Activated CD8-positive, alpha-beta T cell treated with anti-CD3 and anti-CD28 coated beads for 36 hours (primary cell): ENCODE data around the gene SIK2. TPM values are rescaled to one million over a fixed set of nuclear protein-coding genes. Genes with fewer than 3 reads are reported as not detected.

Source experiments
- ATAC-seq: fragments of 200-7000 bp; cut with Tn5 transposase; one replicate; pipeline ENCODE4 v1.10.0; 2021; ENCODE audit warnings: mild to moderate bottlenecking, moderate library complexity
- CTCF ChIA-PET: fragments of 350-600 bp; sonication (Branson Sonifier 250); formaldehyde crosslinking; loops from one replicate; lab custom pipeline; 2021; ENCODE audit warnings: antibody characterized with exemption; lab: Charles Lee
- POLR2A ChIA-PET: fragments of 350-600 bp; sonication (Branson Sonifier 250); formaldehyde crosslinking; loops from one replicate; lab custom pipeline; 2021; ENCODE audit warnings: antibody characterized with exemption; lab: Charles Lee
- DNase-seq: peaks from one replicate; pipeline ENCODE4 v3.0.0-alpha.2; 2020
- H3K27ac Mint-ChIP-seq: one replicate; pipeline ENCODE4 v1.8.0; 2021; ENCODE audit warnings: mild to moderate bottlenecking, mixed read lengths
- H3K27me3 Mint-ChIP-seq: one replicate; pipeline ENCODE4 v1.8.0; 2021; ENCODE audit warnings: mixed read lengths
- H3K36me3 Mint-ChIP-seq: one replicate; pipeline ENCODE4 v1.8.0; 2021; ENCODE audit warnings: low read depth, mixed read lengths
- H3K4me1 Mint-ChIP-seq: one replicate; pipeline ENCODE4 v1.8.0; 2021; ENCODE audit warnings: low read depth, mixed read lengths
- H3K4me3 Mint-ChIP-seq: one replicate; pipeline ENCODE4 v1.8.0; 2021; ENCODE audit warnings: mild to moderate bottlenecking, moderate library complexity, mixed read lengths
- H3K9me3 Mint-ChIP-seq: one replicate; pipeline ENCODE4 v1.8.0; 2021; ENCODE audit warnings: mixed read lengths
- CTCF ChIP-seq: fragments of 200-600 bp; IDR thresholded peaks from one replicate; pipeline ENCODE4 v1.8.0; 2022; ENCODE audit warnings: antibody characterized with exemption, mild to moderate bottlenecking
- intact Hi-C: fragments of 100-400 bp; cut with micrococcal nuclease; formaldehyde crosslinking; loops from one replicate; pipeline ENCODE4 v1.10.0; 2022
- total RNA-seq, 2 experiments: library from RNA; stranded (reverse); gene quantifications; one replicate each; pipeline ENCODE4 v1.2.3, GENCODE V29; 2021

SIK2 gene
- total RNA-seq, 2 experiments from 2014 or later, result 7.4 to 8.0 TPM

GRCh38 chr11:111735262-111736116 lies 133.2 kb downstream of the SIK2 start:
- Mint-ChIP-seq H3K27me3 (no peaks in the 10 kb centered on the region), H3K9me3 (no peaks in the 10 kb centered on the region), H3K4me1 (no peaks in the 10 kb centered on the region), H3K27ac (peak overlapping the region; percentile 33), H3K36me3 (peaks cover 11% of the 10 kb centered on the region), H3K4me3 (no peak overlapping the region)
- intact Hi-C loops, result no loop called here
- CTCF ChIA-PET, result interaction anchor here (1.3 kb wide), 1 partner anchor 379 kb away, joined by 3 read pairs; no protein-coding TSS in a partner anchor
- DNase-seq, result no peak
- POLR2A ChIA-PET, result interaction anchor here (1.4 to 2.3 kb wide), 2 partner anchors 12 to 30 kb away, joined by 3 to 11 read pairs; no protein-coding TSS in a partner anchor
- no peak for TF ChIP-seq CTCF
- no peak for ATAC-seq

DNA sequence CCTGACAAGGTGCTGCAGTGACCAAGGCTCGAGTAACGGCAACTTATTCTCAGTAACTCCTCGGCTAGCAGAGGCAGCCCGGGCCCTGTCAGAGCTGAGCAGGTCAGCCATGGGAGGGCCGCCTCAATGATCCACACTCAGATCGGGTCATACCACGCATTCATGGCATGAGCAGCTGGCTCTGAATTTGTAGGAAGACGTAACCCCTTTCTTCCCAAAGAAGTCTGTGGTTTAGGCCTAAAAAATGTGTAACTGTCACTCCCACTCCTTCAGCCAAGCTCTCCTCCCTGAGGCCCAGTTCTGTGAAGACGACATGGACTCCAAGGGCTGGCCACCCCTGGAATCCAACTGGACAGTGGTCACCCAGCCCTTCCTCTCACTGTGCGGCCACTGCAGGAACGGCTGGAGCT lies 133.9 kb downstream of the SIK2 start:
- Mint-ChIP-seq H3K4me1 (no peaks in the 10 kb centered on the region), H3K9me3 (no peaks in the 10 kb centered on the region), H3K36me3 (peaks cover 13% of the 10 kb centered on the region), H3K4me3 (no peak overlapping the region), H3K27ac (peak overlapping the region; percentile 33), H3K27me3 (no peaks in the 10 kb centered on the region)
- no peak for TF ChIP-seq CTCF
- intact Hi-C loops, result no loop called here
- ATAC-seq (no peak), DNase-seq (no peak)
- ChIA-PET CTCF (no interaction called here), POLR2A (interaction anchor here (1.2 to 1.3 kb wide), 2 partner anchors 11 to 58 kb away, joined by 3 read pairs; no protein-coding TSS in a partner anchor)

DNA sequence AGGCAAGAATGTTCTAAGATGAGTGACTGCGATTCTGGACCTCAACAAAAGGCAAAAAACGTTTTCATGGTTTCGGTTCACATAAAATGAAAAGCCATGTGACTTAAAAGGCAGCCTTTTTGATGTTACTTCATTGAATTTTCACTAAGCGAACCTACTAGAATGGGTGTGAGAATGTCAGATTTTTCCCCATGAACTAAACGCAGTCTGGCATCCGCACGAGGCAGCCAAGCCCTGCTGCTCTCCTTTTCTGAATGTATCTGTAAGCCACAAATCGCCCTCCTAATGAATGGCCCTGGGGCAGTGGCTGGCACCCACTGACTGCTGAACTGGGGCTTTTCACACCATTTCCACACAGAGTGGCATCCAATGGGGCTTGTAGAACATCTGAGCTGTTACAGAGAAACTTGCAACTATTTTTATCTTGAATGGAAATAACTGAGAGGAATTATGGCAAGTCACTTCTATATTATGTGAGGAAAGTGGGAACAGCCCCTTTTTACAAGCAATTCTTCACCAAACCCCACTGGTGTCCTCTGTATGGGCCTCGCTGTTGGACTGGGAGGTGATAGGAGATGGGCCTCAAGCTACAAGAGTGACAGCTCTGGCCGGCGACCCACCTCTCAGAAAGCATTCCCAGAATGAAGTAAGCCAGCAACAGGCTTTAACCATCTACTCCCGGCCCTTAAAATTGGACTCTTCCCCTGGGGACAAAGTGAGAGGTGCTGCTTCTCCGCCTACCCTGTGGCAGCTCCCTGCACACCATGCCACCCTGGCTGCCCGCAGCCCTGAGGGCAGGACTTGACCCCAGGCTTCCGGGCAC lies 134.6 kb downstream of the SIK2 start:
- ATAC-seq (no peak), DNase-seq (no peak)
- H3K36me3 Mint-ChIP-seq, result peaks cover 17% of the 10 kb centered on the region
- no peak overlapping the region for H3K4me3 Mint-ChIP-seq
- CTCF ChIA-PET, result no interaction called here
- H3K9me3 Mint-ChIP-seq, result no peaks in the 10 kb centered on the region
- TF ChIP-seq CTCF, result no peak
- no peaks in the 10 kb centered on the region for H3K27me3 Mint-ChIP-seq
- no peak overlapping the region for H3K27ac Mint-ChIP-seq
- no peaks in the 10 kb centered on the region for H3K4me1 Mint-ChIP-seq
- intact Hi-C loops, result no loop called here
- POLR2A ChIA-PET, result interaction anchor here (1.2 to 1.3 kb wide), 3 partner anchors 10 to 58 kb away, joined by 3 read pairs; no protein-coding TSS in a partner anchor

- Mint-ChIP-seq H3K9me3 (no peaks in the 10 kb centered on the region), H3K36me3 (peaks cover 17% of the 10 kb centered on the region), H3K4me3 (no peak overlapping the region), H3K27ac (peak overlapping the region; percentile 15), H3K4me1 (no peaks in the 10 kb centered on the region), H3K27me3 (no peaks in the 10 kb centered on the region)
- intact Hi-C loops, result no loop called here
- no peak for ATAC-seq
- TF ChIP-seq CTCF, result no peak
- ChIA-PET POLR2A (interaction anchor here (1.2 to 1.3 kb wide), 2 partner anchors 11 to 57 kb away, joined by 3 read pairs; no protein-coding TSS in a partner anchor), CTCF (no interaction called here)
- DNase-seq, result no peak
Observed at GRCh38 chr11:111737444-111738210, 135.4 kb downstream of the SIK2 start.
